GM04503 (cell line): ENCODE measurements around the gene RTN4RL1.

Experiments used
- DNase-seq: peaks from one replicate; pipeline ENCODE4 v3.0.0-alpha.2; 2012; ENCODE audit warnings: low read depth

Gene RTN4RL1

GRCh38 chr17:1947229-1947742 lies 77.8 kb downstream of the RTN4RL1 start:
- no peak for DNase-seq

GRCh38 chr17:1946021-1946932 lies 78.9 kb downstream of the RTN4RL1 start:
- no peak for DNase-seq

GRCh38 chr17:1945621-1946020 lies 79.5 kb downstream of the RTN4RL1 start:
- DNase-seq, result no peak

GRCh38 chr17:1943436-1943831 lies 81.7 kb downstream of the RTN4RL1 start:
- DNase-seq, result no peak

- no peak for DNase-seq
Measured at GRCh38 chr17:1942666-1943435, 82.3 kb downstream of the RTN4RL1 start.

- DNase-seq, result no peak
Measured at GRCh38 chr17:1942066-1942365, 83.1 kb downstream of the RTN4RL1 start.

GRCh38 chr17:1941272-1942065 lies 83.7 kb downstream of the RTN4RL1 start:
- no peak for DNase-seq

GRCh38 chr17:1940810-1941185 lies 84.3 kb downstream of the RTN4RL1 start:
- no peak for DNase-seq

- no peak for DNase-seq
Measured at GRCh38 chr17:1939981-1940809, 84.9 kb downstream of the RTN4RL1 start.

- DNase-seq, result no peak
Measured at GRCh38 chr17:1937461-1937860, 87.7 kb downstream of the RTN4RL1 start.

GRCh38 chr17:1936766-1937165 lies 88.4 kb downstream of the RTN4RL1 start:
- no peak for DNase-seq

- DNase-seq, result no peak
Measured at GRCh38 chr17:1934901-1935300, 90.2 kb downstream of the RTN4RL1 start.

- DNase-seq, result no peak
Measured at GRCh38 chr17:1933875-1934715, 91.0 kb downstream of the RTN4RL1 start.

- DNase-seq, result no peak
Measured at GRCh38 chr17:1931844-1932579, 93.1 kb downstream of the RTN4RL1 start.

- DNase-seq, result no peak
Measured at GRCh38 chr17:1930337-1930645, 94.8 kb downstream of the RTN4RL1 start.

- no peak for DNase-seq
Measured at GRCh38 chr17:1928976-1929375, 96.2 kb downstream of the RTN4RL1 start.

GRCh38 chr17:1920948-1921351 lies 104.2 kb downstream of the RTN4RL1 start:
- no peak for DNase-seq

GRCh38 chr17:1919201-1919600 lies 105.9 kb downstream of the RTN4RL1 start:
- no peak for DNase-seq

- no peak for DNase-seq
Measured at GRCh38 chr17:1918346-1919162, 106.6 kb downstream of the RTN4RL1 start.
